AG04450 (cell line): ENCODE results near the gene PACS2. TPM values are rescaled to one million over a fixed set of nuclear protein-coding genes. Genes with fewer than 3 reads are reported as not detected.
A peak's percentile ranks its signal among the peaks of the same experiment; 100 is the strongest.
"Not testable (repeated sequence)": the region's sequence is repeated elsewhere in the genome, so short reads cannot be mapped to it uniquely, and the experiment has no call there.

Experiments used
- CTCF ChIA-PET: fragments of 300-600, 350-600 bp; formaldehyde crosslinking; extraction: SDS; loops from one replicate; lab custom pipeline; 2022; ENCODE audit warnings: antibody characterized with exemption, inconsistent platforms; lab: Charles Lee
- POLR2A ChIA-PET: fragments of 350-600 bp; formaldehyde crosslinking; extraction: SDS; loops from one replicate; lab custom pipeline; 2021; ENCODE audit warnings: antibody characterized with exemption, inconsistent platforms; lab: Yijun Ruan, JAX
- DNase-seq: peaks from one replicate; pipeline ENCODE4 v3.0.0-alpha.2; 2011; ENCODE audit warnings: low read depth, low spot score
- H3K27ac ChIP-seq: one replicate; pipeline ENCODE4 v1.5.1; 2012; ENCODE audit warnings: low read depth, low read length, control low read depth
- H3K27me3 ChIP-seq: one replicate; pipeline ENCODE4 v1.6.0; 2012; ENCODE audit warnings: low read length; ENCODE audit not compliant: control insufficient read depth, insufficient read depth
- H3K4me3 ChIP-seq: 2 replicates; pipeline ENCODE4 v1.5.1; 2011; ENCODE audit warnings: mild to moderate bottlenecking, low read depth, low read length, control low read depth
- H3K9me3 ChIP-seq: 2 replicates; pipeline ENCODE4 v1.5.1; 2012; ENCODE audit warnings: low read length; ENCODE audit not compliant: control insufficient read depth, insufficient read depth
- polyA plus RNA-seq: library from polyadenylated mRNA; depleted of rRNA; stranded (reverse); fragments of >200 nt; gene quantifications from 2 replicates; pipeline ENCODE4 v1.2.3, GENCODE V29; 2011
- TF ChIP-seq, protein P1 (sequence below): IDR thresholded peaks from 2 replicates; pipeline ENCODE4 v1.5.1; 2011; ENCODE audit warnings: low read depth, low read length, control low read depth, inconsistent platforms

The PACS2 gene
- polyA plus RNA-seq, 1 experiment: 13.0 TPM

GRCh38 chr14:105290621-105291346 is 23.8 kb upstream of the PACS2 start:
- TF ChIP-seq, protein P1, sequence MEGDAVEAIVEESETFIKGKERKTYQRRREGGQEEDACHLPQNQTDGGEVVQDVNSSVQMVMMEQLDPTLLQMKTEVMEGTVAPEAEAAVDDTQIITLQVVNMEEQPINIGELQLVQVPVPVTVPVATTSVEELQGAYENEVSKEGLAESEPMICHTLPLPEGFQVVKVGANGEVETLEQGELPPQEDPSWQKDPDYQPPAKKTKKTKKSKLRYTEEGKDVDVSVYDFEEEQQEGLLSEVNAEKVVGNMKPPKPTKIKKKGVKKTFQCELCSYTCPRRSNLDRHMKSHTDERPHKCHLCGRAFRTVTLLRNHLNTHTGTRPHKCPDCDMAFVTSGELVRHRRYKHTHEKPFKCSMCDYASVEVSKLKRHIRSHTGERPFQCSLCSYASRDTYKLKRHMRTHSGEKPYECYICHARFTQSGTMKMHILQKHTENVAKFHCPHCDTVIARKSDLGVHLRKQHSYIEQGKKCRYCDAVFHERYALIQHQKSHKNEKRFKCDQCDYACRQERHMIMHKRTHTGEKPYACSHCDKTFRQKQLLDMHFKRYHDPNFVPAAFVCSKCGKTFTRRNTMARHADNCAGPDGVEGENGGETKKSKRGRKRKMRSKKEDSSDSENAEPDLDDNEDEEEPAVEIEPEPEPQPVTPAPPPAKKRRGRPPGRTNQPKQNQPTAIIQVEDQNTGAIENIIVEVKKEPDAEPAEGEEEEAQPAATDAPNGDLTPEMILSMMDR: no peak
- DNase-seq: no peak
- Histone ChIP-seq H3K27ac (no peak overlapping the region), H3K27me3 (no peaks in the 10 kb centered on the region), H3K9me3 (no peaks in the 10 kb centered on the region; the same call in 1 of the 2 replicates), H3K4me3 (no peak overlapping the region)
- POLR2A ChIA-PET: interaction anchor here (1.2 kb wide), 1 partner anchor 10 kb away, joined by 3 read pairs; the partner anchor contains the start of gene BRF1
- CTCF ChIA-PET: no interaction called here

GRCh38 chr14:105292826-105293711 is 21.5 kb upstream of the PACS2 start:
- no peak overlapping the region for H3K4me3 ChIP-seq
- ChIA-PET CTCF (interaction anchor here (1.1 kb wide), 1 partner anchor 12 kb away, joined by 8 read pairs; no protein-coding TSS in a partner anchor), POLR2A (no interaction called here)
- H3K27ac ChIP-seq: no peak overlapping the region
- no peak for DNase-seq
- no peaks in the 10 kb centered on the region for H3K27me3 ChIP-seq
- TF ChIP-seq, protein P1: no peak
- H3K9me3 ChIP-seq: no peaks in the 10 kb centered on the region; the same call in 1 of the 2 replicates

DNA sequence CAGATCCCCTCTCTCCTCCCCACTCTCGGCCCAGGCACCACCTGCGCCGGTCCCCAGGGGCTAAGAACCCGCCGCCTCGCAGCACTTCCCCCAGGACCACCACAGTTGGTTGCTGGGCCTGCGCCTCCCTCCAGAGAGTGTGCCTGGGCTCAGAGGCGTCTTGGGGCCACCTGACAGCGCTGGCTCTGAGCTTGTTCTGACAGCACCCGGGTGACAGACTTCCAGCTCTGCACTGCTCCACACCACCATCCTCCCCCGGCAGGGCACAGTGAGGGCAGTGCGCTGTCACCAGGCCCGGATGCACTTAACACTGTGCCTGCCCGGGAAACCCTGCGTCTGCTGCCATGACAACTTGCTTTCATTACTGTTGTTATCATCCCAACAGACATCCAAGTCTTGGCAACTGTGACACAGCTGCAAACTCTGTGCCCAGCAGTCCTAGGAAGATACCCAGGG is 20.4 kb upstream of the PACS2 start:
- Histone ChIP-seq H3K9me3 (no peaks in the 10 kb centered on the region; the same call in 1 of the 2 replicates), H3K27ac (no peak overlapping the region), H3K4me3 (no peak overlapping the region), H3K27me3 (no peaks in the 10 kb centered on the region)
- POLR2A ChIA-PET: interaction anchor here (0.5 kb wide), 1 partner anchor 541 kb away, joined by 4 read pairs; the partner anchor contains the start of gene SIVA1
- CTCF ChIA-PET: no interaction called here
- TF ChIP-seq, protein P1: no peak
- no peak for DNase-seq

GRCh38 chr14:105297311-105297710 is 17.2 kb upstream of the PACS2 start:
- DNase-seq, H3K27ac ChIP-seq, POLR2A ChIA-PET, CTCF ChIA-PET, H3K4me3 ChIP-seq, H3K9me3 ChIP-seq, H3K27me3 ChIP-seq: not testable (repeated sequence)

GRCh38 chr14:105299654-105300541 is 14.7 kb upstream of the PACS2 start:
- Histone ChIP-seq H3K9me3 (no peaks in the 10 kb centered on the region; the same call in 1 of the 2 replicates), H3K27me3 (no peaks in the 10 kb centered on the region), H3K27ac (peak overlapping the region; percentile 39), H3K4me3 (peak overlapping the region; percentile 92)
- TF ChIP-seq, protein P1: no peak
- POLR2A ChIA-PET: interaction anchor here (0.6 to 1.5 kb wide), 5 partner anchors 14 to 93 kb away, joined by 3 to 23 read pairs (median 9); partner anchors contain the start of genes BTBD6 and PACS2
- no peak for DNase-seq
- CTCF ChIA-PET: interaction anchor here (1.1 kb wide), 1 partner anchor 210 kb away, joined by 3 read pairs; no protein-coding TSS in a partner anchor
